OCI-LY1 (cell line): ENCODE measurements around the gene CD3E.

Source experiments
- CTCF ChIP-seq: fragments of 200-600 bp; sonication (generic), shearing (Covaris generic); IDR thresholded peaks from 2 replicates; pipeline ENCODE4 v1.5.1; 2017; ENCODE audit warnings: mild to moderate bottlenecking, antibody characterized with exemption, low read length, moderate library complexity, mixed read lengths
- EZH2 ChIP-seq: fragments of 200-600 bp; sonication (generic), shearing (Covaris generic); IDR thresholded peaks from 2 replicates; pipeline ENCODE4 v1.8.0; 2017; ENCODE audit warnings: borderline replicate concordance, mixed run types, mild to moderate bottlenecking, antibody characterized with exemption, low read length, moderate library complexity, mixed read lengths

GRCh38 chr11:118328745-118329144 is 24.2 kb downstream of the CD3E start:
- TF ChIP-seq CTCF (no peak), EZH2 (no peak)
